IPS DF 6.9 (cell line): ENCODE results near the gene TRIM69.
"Not testable (repeated sequence)": the region's sequence is repeated elsewhere in the genome, so short reads cannot be mapped to it uniquely, and the experiment has no call there.

Experiments
- DNase-seq: peaks from one replicate; pipeline ENCODE4 v3.0.0-alpha.2; 2013; ENCODE audit warnings: low read depth, low spot score
- H3K27ac ChIP-seq: one replicate; pipeline ENCODE4 v1.5.1; 2013; ENCODE audit warnings: low read length, control low read depth
- H3K27me3 ChIP-seq: 2 replicates; pipeline ENCODE4 v1.6.1; 2013; ENCODE audit warnings: mild to moderate bottlenecking, low read length; ENCODE audit not compliant: control insufficient read depth, insufficient read depth
- H3K36me3 ChIP-seq: 2 replicates; pipeline ENCODE4 v1.6.1; 2013; ENCODE audit warnings: low read length; ENCODE audit not compliant: control insufficient read depth, insufficient read depth
- H3K4me1 ChIP-seq: 2 replicates; pipeline ENCODE4 v1.6.1; 2013; ENCODE audit warnings: low read length; ENCODE audit not compliant: control insufficient read depth, insufficient read depth
- H3K4me3 ChIP-seq: 2 replicates; pipeline ENCODE4 v1.5.1; 2013; ENCODE audit warnings: mild to moderate bottlenecking, low read length
- H3K9me3 ChIP-seq: 2 replicates; pipeline ENCODE4 v1.6.1; 2013; ENCODE audit warnings: low read length, inconsistent platforms; ENCODE audit not compliant: control insufficient read depth, insufficient read depth
- WGBS: extraction: QIAGEN DNeasy Blood & Tissue Kit; methylation state at CpG from one replicate; pipeline ENCODE4 v1.1.7; 2013; ENCODE audit warnings: mixed read lengths, missing lambda C conversion rate; ENCODE audit not compliant: insufficient read length, insufficient coverage; 5-methylcytosine and 5-hydroxymethylcytosine counted together

The TRIM69 gene

GRCh38 chr15:44784918-44785274 is 48.6 kb downstream of the TRIM69 start:
- H3K4me1 ChIP-seq, DNase-seq, H3K27me3 ChIP-seq, H3K9me3 ChIP-seq, H3K4me3 ChIP-seq, H3K36me3 ChIP-seq, H3K27ac ChIP-seq: not testable (repeated sequence)
- WGBS, result no CpG with 5 or more reads among the region's 5 CpGs

GRCh38 chr15:44788748-44789147 is 52.4 kb downstream of the TRIM69 start:
- no peaks in the 10 kb centered on the region for H3K27me3 ChIP-seq
- DNase-seq, result no peak
- H3K4me3 ChIP-seq, result no peak overlapping the region
- no CpG with 5 or more reads among the region's 8 CpGs for WGBS
- no peaks in the 10 kb centered on the region for H3K4me1 ChIP-seq
- H3K36me3 ChIP-seq, result no peaks in the 10 kb centered on the region
- no peaks in the 10 kb centered on the region for H3K9me3 ChIP-seq
- no peak overlapping the region for H3K27ac ChIP-seq

- DNase-seq, result no peak
- no peaks in the 10 kb centered on the region for H3K4me1 ChIP-seq
- no peaks in the 10 kb centered on the region for H3K27me3 ChIP-seq
- H3K9me3 ChIP-seq, result no peaks in the 10 kb centered on the region
- no CpG with 5 or more reads among the region's 2 CpGs for WGBS
- no peak overlapping the region for H3K27ac ChIP-seq
- no peaks in the 10 kb centered on the region for H3K36me3 ChIP-seq
- no peak overlapping the region for H3K4me3 ChIP-seq
Measured at GRCh38 chr15:44790215-44790614, 53.9 kb downstream of the TRIM69 start.

GRCh38 chr15:44790656-44791055 is 54.3 kb downstream of the TRIM69 start:
- Histone ChIP-seq H3K4me1 (no peaks in the 10 kb centered on the region), H3K36me3 (no peaks in the 10 kb centered on the region), H3K27ac (no peak overlapping the region), H3K4me3 (no peak overlapping the region), H3K9me3 (no peaks in the 10 kb centered on the region), H3K27me3 (no peaks in the 10 kb centered on the region)
- no CpG with 5 or more reads among the region's 3 CpGs for WGBS
- DNase-seq, result no peak

- H3K36me3 ChIP-seq, result no peaks in the 10 kb centered on the region
- no peak overlapping the region for H3K27ac ChIP-seq
- no peaks in the 10 kb centered on the region for H3K9me3 ChIP-seq
- no peak for DNase-seq
- WGBS, result no CpG with 5 or more reads among the region's 1 CpG
- no peaks in the 10 kb centered on the region for H3K27me3 ChIP-seq
- no peak overlapping the region for H3K4me3 ChIP-seq
- H3K4me1 ChIP-seq, result no peaks in the 10 kb centered on the region
Measured at GRCh38 chr15:44792715-44793114, 56.4 kb downstream of the TRIM69 start.

GRCh38 chr15:44794072-44794471 is 57.7 kb downstream of the TRIM69 start:
- no peaks in the 10 kb centered on the region for H3K4me1 ChIP-seq
- no peak for DNase-seq
- WGBS, result no CpG with 5 or more reads among the region's 1 CpG
- H3K27me3 ChIP-seq, result no peaks in the 10 kb centered on the region
- H3K9me3 ChIP-seq, result no peaks in the 10 kb centered on the region
- H3K4me3 ChIP-seq, result no peak overlapping the region
- H3K36me3 ChIP-seq, result no peaks in the 10 kb centered on the region
- no peak overlapping the region for H3K27ac ChIP-seq

- Histone ChIP-seq H3K4me3 (no peak overlapping the region), H3K9me3 (no peaks in the 10 kb centered on the region), H3K36me3 (no peaks in the 10 kb centered on the region), H3K4me1 (no peaks in the 10 kb centered on the region), H3K27me3 (no peaks in the 10 kb centered on the region), H3K27ac (no peak overlapping the region)
- no peak for DNase-seq
- WGBS, result no CpG with 5 or more reads among the region's 1 CpG
Measured at GRCh38 chr15:44796508-44796907, 60.2 kb downstream of the TRIM69 start.

GRCh38 chr15:44798826-44799225 is 62.5 kb downstream of the TRIM69 start:
- no CpG with 5 or more reads among the region's 3 CpGs for WGBS
- no peak for DNase-seq

GRCh38 chr15:44801364-44801763 is 65.0 kb downstream of the TRIM69 start:
- Histone ChIP-seq H3K27me3 (no peaks in the 10 kb centered on the region), H3K36me3 (no peaks in the 10 kb centered on the region), H3K4me1 (no peaks in the 10 kb centered on the region), H3K9me3 (no peaks in the 10 kb centered on the region), H3K4me3 (no peak overlapping the region), H3K27ac (no peak overlapping the region)
- WGBS, result 100% methylated on average over 1 of the region's 5 CpGs
- DNase-seq, result no peak

More at GRCh38 chr15:44798826-44799225, 62.5 kb downstream of the TRIM69 start:
- Histone ChIP-seq H3K9me3 (no peaks in the 10 kb centered on the region), H3K27me3 (no peaks in the 10 kb centered on the region), H3K4me1 (no peaks in the 10 kb centered on the region), H3K27ac (no peak overlapping the region), H3K4me3 (no peak overlapping the region), H3K36me3 (no peaks in the 10 kb centered on the region)

GRCh38 chr15:44801797-44802196 is 65.5 kb downstream of the TRIM69 start:
- Histone ChIP-seq H3K4me3 (no peak overlapping the region), H3K27me3 (no peaks in the 10 kb centered on the region), H3K27ac (no peak overlapping the region), H3K36me3 (no peaks in the 10 kb centered on the region), H3K4me1 (no peaks in the 10 kb centered on the region), H3K9me3 (no peaks in the 10 kb centered on the region)
- no peak for DNase-seq

GRCh38 chr15:44802336-44802735 is 66.0 kb downstream of the TRIM69 start:
- DNase-seq, result no peak
- H3K36me3 ChIP-seq, result no peaks in the 10 kb centered on the region
- H3K4me1 ChIP-seq, result no peaks in the 10 kb centered on the region
- H3K27me3 ChIP-seq, result no peaks in the 10 kb centered on the region
- H3K9me3 ChIP-seq, result no peaks in the 10 kb centered on the region
- WGBS, result no CpG with 5 or more reads among the region's 1 CpG
- H3K4me3 ChIP-seq, result no peak overlapping the region
- H3K27ac ChIP-seq, result no peak overlapping the region
